GM19455 (cell line): Measurements from ENCODE around the gene ARL5C.

Experiments
- ATAC-seq: cut with Tn5 transposase; IDR thresholded peaks from one replicate; pipeline ENCODE4 v1.9.1; 2021; ENCODE audit not compliant: unreplicated experiment

ARL5C gene

GRCh38 chr17:39194089-39194984 is 28.4 kb upstream of the ARL5C start:
- no peak for ATAC-seq

GRCh38 chr17:39193346-39193745 is 27.4 kb upstream of the ARL5C start:
- ATAC-seq, result no peak

GRCh38 chr17:39192901-39193300 is 26.9 kb upstream of the ARL5C start:
- ATAC-seq, result no peak

- no peak for ATAC-seq
Observed at GRCh38 chr17:39191750-39192510, 26.0 kb upstream of the ARL5C start.

GRCh38 chr17:39187152-39187830 is 21.3 kb upstream of the ARL5C start:
- ATAC-seq, result no peak

- no peak for ATAC-seq
Observed at GRCh38 chr17:39186481-39187002, 20.6 kb upstream of the ARL5C start.

- no peak for ATAC-seq
Observed at GRCh38 chr17:39183720-39184119, 17.8 kb upstream of the ARL5C start.

- ATAC-seq, result no peak
Observed at GRCh38 chr17:39183045-39183444, 17.1 kb upstream of the ARL5C start.

- no peak for ATAC-seq
Observed at GRCh38 chr17:39181303-39181702, 15.3 kb upstream of the ARL5C start.

- ATAC-seq, result no peak
Observed at GRCh38 chr17:39178536-39178935, 12.6 kb upstream of the ARL5C start.

GRCh38 chr17:39177256-39177655 is 11.3 kb upstream of the ARL5C start:
- ATAC-seq, result no peak

- ATAC-seq, result no peak
Observed at GRCh38 chr17:39175695-39176093, 9.7 kb upstream of the ARL5C start.

GRCh38 chr17:39174920-39175694 is 9.1 kb upstream of the ARL5C start:
- no peak for ATAC-seq

GRCh38 chr17:39173526-39174274 is 7.7 kb upstream of the ARL5C start:
- ATAC-seq, result no peak

- no peak for ATAC-seq
Observed at GRCh38 chr17:39173080-39173479, 7.1 kb upstream of the ARL5C start.

GRCh38 chr17:39171933-39172332 is 6.0 kb upstream of the ARL5C start:
- no peak for ATAC-seq

GRCh38 chr17:39170558-39170957 is 4.6 kb upstream of the ARL5C start:
- ATAC-seq, result no peak

- no peak for ATAC-seq
Observed at GRCh38 chr17:39170109-39170508, 4.1 kb upstream of the ARL5C start.

- no peak for ATAC-seq
Observed at GRCh38 chr17:39169518-39169917, 3.6 kb upstream of the ARL5C start.

GRCh38 chr17:39169101-39169500 is 3.1 kb upstream of the ARL5C start:
- no peak for ATAC-seq
